Germinal center (tissue), 1 donor: ENCODE results near the gene AP5Z1.

ENCODE experiments used
- DNase-seq: peaks from one replicate; pipeline ENCODE4 v3.0.0; 2012; ENCODE audit warnings: mixed read lengths, low spot score

AP5Z1 gene

DNA sequence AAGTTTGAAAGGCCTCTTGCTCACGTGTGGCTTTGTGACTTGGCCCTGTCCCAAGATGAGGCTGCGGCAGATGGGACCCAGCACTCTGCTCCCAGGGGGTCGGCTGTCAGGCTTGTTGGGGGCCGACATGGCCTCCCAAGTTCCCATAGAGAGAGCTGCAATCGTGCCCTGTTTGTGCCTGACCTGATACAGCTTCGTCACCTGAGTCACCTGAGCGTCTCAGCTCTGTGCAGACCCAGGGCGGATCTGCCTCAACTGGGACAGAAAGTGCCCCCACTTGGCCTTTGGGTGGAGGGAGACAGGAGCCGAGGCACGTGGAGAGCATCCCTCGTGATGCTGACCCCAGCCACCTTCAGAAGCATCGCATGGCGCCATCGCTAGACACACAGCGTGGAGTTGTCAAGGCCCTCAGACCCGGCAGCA is 64.7 kb downstream of the AP5Z1 start:
- DNase-seq: no peak
